Activated T-helper 9 cell treated with anti-CD3 and anti-CD28 coated beads, Interleukin-2, amount 50 U/mL, for 16 hours (primary cell): ENCODE measurements around the gene SLC26A11.
"Not testable (repeated sequence)": the region's sequence is repeated elsewhere in the genome, so short reads cannot be mapped to it uniquely, and the experiment has no call there.

Experiments
- DNase-seq: peaks from one replicate; pipeline ENCODE4 v3.0.0-alpha.2; 2020; ENCODE audit warnings: low read depth

SLC26A11 gene

GRCh38 chr17:80285237-80285920 is 65.2 kb downstream of the SLC26A11 start:
- no peak for DNase-seq

GRCh38 chr17:80286638-80286960 is 66.4 kb downstream of the SLC26A11 start:
- no peak for DNase-seq

- no peak for DNase-seq
These were observed 66.8 kb downstream of the SLC26A11 start for GRCh38 chr17:80287038-80287437.

GRCh38 chr17:80287806-80288567 is 67.8 kb downstream of the SLC26A11 start:
- no peak for DNase-seq

- DNase-seq: no peak
These were observed 69.4 kb downstream of the SLC26A11 start for GRCh38 chr17:80289616-80290015.

GRCh38 chr17:80290156-80290555 is 69.9 kb downstream of the SLC26A11 start:
- no peak for DNase-seq

- DNase-seq: no peak
These were observed 71.0 kb downstream of the SLC26A11 start for GRCh38 chr17:80291260-80291659.

- no peak for DNase-seq
These were observed 71.7 kb downstream of the SLC26A11 start for GRCh38 chr17:80291691-80292487.

- DNase-seq: no peak
These were observed 72.3 kb downstream of the SLC26A11 start for GRCh38 chr17:80292521-80292971.

GRCh38 chr17:80294210-80294609 is 74.0 kb downstream of the SLC26A11 start:
- no peak for DNase-seq

- no peak for DNase-seq
These were observed 74.4 kb downstream of the SLC26A11 start for GRCh38 chr17:80294653-80295052.

GRCh38 chr17:80295146-80295545 is 74.9 kb downstream of the SLC26A11 start:
- DNase-seq: no peak

- no peak for DNase-seq
These were observed 75.3 kb downstream of the SLC26A11 start for GRCh38 chr17:80295559-80295958.

- DNase-seq: no peak
These were observed 76.0 kb downstream of the SLC26A11 start for GRCh38 chr17:80296221-80296620.

- no peak for DNase-seq
These were observed 77.9 kb downstream of the SLC26A11 start for GRCh38 chr17:80297996-80298560.

- not testable (repeated sequence) for DNase-seq
These were observed 79.3 kb downstream of the SLC26A11 start for GRCh38 chr17:80299350-80300100.

- DNase-seq: not testable (repeated sequence)
These were observed 80.5 kb downstream of the SLC26A11 start for GRCh38 chr17:80300756-80301155.
